NK-92 treated with Interleukin-12 subunit alpha and Interleukin-12 subunit beta, amount 100 ng/mL, for 24 hours (cell line): Measurements from ENCODE around the gene FAM135A.
"Not testable (repeated sequence)": the region's sequence is repeated elsewhere in the genome, so short reads cannot be mapped to it uniquely, and the experiment has no call there.

ENCODE experiments used
- DNase-seq: peaks from one replicate; lab custom pipeline; 2025; lab: John Stamatoyannopoulos, UW

Gene FAM135A

DNA sequence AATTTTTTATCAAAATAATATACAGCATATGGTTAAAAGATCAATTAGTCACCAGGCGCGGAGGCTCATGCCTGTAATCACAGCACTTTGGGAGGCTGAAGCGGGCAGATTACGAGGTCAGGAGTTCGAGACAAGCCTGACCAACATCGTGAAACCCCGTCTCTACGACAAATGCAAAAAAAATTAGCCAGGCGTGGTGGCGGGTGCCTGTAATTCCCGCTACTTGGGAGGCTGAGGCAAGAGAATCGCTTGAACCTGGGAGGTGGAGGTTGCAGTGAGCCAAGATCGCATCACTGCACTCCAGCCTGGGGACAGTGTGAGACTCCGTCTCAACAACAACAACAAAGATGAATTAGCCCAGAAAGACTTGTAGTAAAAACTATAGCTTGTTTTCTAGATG is 46.4 kb downstream of the FAM135A start:
- DNase-seq, result not testable (repeated sequence)

- DNase-seq, result no peak
These were observed 56.7 kb downstream of the FAM135A start for GRCh38 chr6:70470016-70470415.

DNA sequence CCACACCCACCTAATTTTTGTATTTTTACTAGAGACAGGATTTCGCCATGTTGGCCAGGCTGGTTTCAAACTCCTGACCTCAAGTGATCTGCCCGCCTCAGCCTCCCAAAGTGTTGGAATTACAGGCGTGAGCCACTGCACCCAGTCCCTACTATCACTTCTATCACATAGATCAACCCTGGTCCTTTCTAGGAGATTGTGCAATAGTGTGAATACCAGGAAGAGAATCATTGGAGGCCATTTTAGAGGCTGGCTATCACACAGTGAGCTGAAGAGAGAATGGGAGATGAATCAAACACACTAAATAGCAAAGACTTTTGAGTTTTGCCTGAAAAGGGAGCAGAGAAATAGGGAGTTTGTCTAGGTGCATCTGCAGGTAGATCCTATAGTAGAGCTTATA is 57.2 kb downstream of the FAM135A start:
- not testable (repeated sequence) for DNase-seq

DNA sequence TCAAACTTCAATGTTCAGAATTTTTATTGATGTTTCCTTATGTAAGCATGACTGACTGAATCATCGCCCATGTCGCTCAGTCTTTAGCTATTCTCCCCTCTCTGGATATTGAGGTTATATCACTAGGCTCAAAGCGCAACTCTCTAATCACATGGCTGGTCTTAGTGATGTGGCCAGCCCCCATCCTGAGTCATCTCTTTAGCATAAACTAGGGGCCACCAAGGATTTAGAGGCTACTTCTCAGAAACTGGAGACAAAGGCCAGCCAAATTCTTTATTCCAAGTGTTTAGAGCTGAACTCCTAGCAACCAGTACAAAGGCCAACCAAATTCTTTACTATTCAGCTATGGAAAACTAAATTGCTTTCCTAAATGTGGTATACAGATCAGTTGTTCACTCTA is 61.4 kb downstream of the FAM135A start:
- DNase-seq, result no peak

DNA sequence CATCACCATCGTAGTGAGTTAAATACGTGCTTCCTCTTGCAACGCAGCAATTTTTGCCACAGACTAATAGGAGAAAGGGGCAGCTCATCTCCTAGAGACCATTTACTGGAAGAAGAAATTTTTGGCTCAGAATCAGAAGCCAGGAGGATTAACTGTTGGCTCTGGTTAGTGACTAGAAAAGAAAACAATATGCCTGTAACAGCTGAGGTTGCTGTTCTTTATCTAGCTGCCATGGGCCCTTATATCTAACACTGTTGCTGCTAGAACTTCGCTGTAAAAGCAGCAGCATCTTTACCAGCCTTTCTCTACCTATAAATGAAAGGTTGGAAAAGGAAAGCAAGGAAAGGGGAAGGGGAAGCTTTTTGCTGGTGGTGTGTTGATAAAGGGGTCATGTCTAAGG is 65.9 kb downstream of the FAM135A start:
- DNase-seq, result no peak

GRCh38 chr6:70486638-70487037 is 73.3 kb downstream of the FAM135A start:
- not testable (repeated sequence) for DNase-seq

GRCh38 chr6:70489364-70489763 is 76.1 kb downstream of the FAM135A start:
- no peak for DNase-seq

DNA sequence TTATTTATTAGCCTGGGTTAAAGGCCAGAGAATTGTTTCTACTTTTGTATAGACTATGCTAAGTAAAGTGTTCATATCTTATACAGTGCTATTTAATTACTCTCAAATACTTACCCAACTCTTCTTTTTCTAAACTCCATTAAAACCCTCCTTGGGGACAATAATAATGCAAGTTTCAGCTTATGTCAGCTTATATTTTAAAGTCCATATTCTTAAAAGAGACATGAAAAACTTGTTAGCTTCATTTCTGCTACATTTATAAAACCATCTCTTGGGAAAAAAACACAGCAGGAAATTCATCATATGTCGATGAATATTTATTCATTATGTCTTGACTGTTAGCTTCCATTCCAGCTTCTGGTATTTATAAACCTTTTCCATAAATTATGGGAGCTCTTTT is 81.5 kb downstream of the FAM135A start:
- no peak for DNase-seq

DNA sequence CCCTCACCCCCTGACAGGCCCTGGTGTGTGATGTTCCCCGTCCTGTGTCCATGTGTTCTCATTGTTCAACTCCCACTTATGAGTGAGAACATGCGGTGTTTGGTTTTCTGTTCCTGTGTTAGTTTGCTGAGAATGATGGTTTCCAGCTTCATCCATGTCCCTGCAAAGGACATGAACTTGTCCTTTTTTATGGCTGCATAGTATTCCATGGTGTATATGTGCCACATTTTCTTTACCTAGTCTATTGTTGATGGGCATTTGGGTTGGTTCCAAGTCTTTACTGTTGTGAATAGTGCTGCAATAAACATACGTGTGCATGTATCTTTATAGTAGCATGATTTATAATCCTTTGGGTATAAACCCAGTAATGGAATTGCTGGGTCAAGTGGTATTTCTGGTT is 82.5 kb downstream of the FAM135A start:
- DNase-seq, result not testable (repeated sequence)

- DNase-seq, result no peak
These were observed 89.2 kb downstream of the FAM135A start for GRCh38 chr6:70502484-70502883.

GRCh38 chr6:70503813-70504465 is 90.6 kb downstream of the FAM135A start:
- DNase-seq, result no peak

- DNase-seq, result no peak
These were observed 93.0 kb downstream of the FAM135A start for GRCh38 chr6:70506321-70506720.

DNA sequence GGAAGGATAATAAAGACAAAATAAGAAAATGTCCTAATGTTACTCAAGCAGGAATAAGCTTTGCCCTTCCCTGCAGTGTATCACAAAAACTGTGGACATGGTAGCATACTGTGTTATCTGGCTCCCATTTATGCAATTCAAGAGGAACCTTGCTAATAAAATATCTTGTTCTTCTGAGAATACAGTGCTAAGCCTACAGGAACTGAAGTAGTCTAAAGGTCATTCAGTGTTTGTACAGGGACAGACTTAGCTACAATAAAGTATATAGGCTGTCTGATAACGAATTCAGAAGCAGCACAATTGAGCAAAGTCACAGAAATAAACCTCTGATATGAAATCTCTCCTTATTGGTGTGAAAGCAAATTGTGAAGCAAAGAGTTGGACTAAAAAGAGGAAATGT is 93.9 kb downstream of the FAM135A start:
- no peak for DNase-seq

GRCh38 chr6:70508953-70509352 is 95.6 kb downstream of the FAM135A start:
- no peak for DNase-seq

DNA sequence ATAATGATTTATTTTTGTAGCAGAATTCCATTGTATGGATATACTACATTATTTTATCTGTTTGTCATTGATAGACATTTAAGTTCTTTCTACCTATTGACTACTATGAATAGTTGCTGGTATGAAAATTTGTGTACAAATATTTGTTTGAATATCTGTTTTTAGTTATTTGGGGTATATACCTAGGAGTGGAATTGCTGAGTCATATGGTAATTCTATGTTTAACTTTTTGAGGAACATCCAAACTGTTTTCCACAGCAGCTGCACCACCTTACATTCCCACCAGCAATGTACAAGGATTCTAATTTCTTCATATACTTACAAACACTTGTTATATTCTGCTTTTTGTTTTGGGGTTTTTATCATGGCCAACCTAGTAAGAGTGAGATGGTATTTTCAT is 97.3 kb downstream of the FAM135A start:
- no peak for DNase-seq

DNA sequence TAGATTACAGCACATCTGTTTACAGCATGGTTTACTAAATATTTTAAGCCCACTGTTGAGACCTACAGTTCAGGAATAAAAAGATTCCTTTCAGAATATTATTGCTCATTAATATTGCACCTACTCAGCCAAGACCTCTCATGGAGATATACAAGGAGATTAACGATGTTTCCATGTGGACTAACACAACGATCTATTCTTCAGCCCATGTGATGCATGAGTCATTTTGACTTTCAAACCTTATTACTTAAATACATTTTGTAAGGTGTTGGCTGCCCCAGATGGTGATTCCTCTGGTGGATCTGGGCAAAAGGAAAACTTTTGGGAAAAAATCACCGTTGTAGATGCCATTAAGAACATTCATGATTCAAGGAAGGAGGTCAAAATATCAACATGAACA is 105.4 kb downstream of the FAM135A start:
- DNase-seq, result no peak

GRCh38 chr6:70520575-70520974 is 107.3 kb downstream of the FAM135A start:
- DNase-seq, result no peak

- no peak for DNase-seq
These were observed 111.5 kb downstream of the FAM135A start for GRCh38 chr6:70524721-70525286.

- no peak for DNase-seq
These were observed 113.9 kb downstream of the FAM135A start for GRCh38 chr6:70527071-70527737.

DNA sequence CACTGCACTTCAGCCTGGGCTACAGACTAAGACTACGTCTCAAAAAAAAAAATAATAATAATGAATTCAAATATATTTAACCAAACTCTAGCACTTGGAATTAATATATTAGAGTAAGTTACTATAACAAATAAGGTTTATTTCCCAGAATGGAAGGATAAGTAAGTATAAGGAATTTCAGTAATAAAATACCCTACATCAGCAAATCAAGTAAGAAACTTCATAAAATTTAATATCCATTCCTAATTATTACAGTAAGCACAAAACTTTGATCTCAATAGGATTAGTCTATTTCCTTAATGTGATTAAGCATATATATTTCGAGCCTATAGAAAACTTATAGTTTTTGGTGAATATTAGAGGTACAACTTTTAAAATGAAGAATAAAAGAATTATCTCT is 116.7 kb downstream of the FAM135A start:
- DNase-seq, result no peak

- DNase-seq, result no peak
These were observed 117.8 kb downstream of the FAM135A start for GRCh38 chr6:70531133-70531532.

- no peak for DNase-seq
These were observed 124.0 kb downstream of the FAM135A start for GRCh38 chr6:70537266-70537665.

GRCh38 chr6:70538376-70538775 is 125.1 kb downstream of the FAM135A start:
- no peak for DNase-seq

DNA sequence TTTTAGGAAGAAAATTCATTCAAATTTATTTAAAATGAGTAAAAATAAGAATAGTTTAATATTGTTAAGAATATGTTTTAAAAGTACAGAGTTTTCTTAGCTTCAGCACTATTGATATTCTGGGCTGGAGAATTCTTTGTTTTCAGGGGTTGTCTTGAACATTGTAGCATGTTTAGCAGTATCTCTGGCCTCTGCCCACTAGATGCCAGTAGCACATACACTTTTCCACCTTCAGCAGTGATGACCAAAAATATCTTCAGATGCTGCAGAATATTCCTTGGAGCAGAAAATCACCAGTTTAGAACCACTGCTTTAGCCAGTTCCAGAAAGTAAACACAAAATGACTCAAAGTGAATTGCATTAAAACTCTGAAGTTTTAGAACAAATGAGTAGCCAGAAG is 134.0 kb downstream of the FAM135A start:
- no peak for DNase-seq
